ENCODE measurements around the gene SPTLC2. TPM values are rescaled to one million over a fixed set of nuclear protein-coding genes. Genes with fewer than 3 reads are reported as not detected.

Gene SPTLC2
- total RNA-seq, 1 donor from 2014 or later = 29.9 TPM

DNA sequence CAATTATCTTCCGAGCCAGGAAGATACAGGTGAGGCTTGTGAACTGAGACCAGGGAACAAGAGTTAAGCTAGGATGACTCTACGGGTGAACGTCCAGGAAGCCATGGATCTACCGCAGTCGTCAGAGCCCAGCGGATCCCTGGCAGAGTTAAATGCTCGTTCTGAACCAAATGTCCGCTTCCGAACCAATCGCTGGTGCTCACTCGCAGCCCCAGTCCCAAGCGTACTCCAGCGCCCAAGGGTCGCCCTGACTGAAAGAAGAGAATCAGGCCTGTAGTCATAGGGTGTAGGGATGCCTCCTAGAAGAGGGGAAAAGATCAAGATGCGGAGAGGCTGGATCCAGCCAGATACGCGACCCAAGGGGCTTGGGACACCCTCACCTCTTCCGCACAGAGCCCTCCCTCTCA lies 159.3 kb downstream of the SPTLC2 start:
- peaks cover 29% of the 10 kb centered on the region for H3K4me1 Mint-ChIP-seq (ENCODE audit: low read depth)
- no peaks in the 10 kb centered on the region for H3K27me3 Mint-ChIP-seq (ENCODE audit: insufficient read depth)
- H3K9me3 Mint-ChIP-seq = no peaks in the 10 kb centered on the region
- peaks cover 31% of the 10 kb centered on the region for H3K36me3 Mint-ChIP-seq (ENCODE audit: low read depth)
- intact Hi-C loops (cut with micrococcal nuclease) = loop anchor here (1.0 to 10.0 kb wide), 12 partner anchors 80 to 1304 kb away; partner anchors contain the start of genes ADCK1, ALKBH1, CIPC and GSTZ1
- peak overlapping the region; percentile 100 for H3K4me3 Mint-ChIP-seq
- no peak for DNase-seq (ENCODE audit: low spot score)
- H3K27ac Mint-ChIP-seq = peak overlapping the region; percentile 100

Other genes with a start within 250 kb of the SPTLC2 start
- 28.1 and 28.4 TPM in 2 replicates for gene TMED8, start 239.5 kb downstream of the SPTLC2 start, total RNA-seq
- gene SAMD15, start 239.3 kb downstream of the SPTLC2 start, total RNA-seq = 0.29 and 1.1 TPM in 2 replicates
- gene NOXRED1, start 193.1 kb downstream of the SPTLC2 start, total RNA-seq = 0.18 and 0.91 TPM in 2 replicates
- gene VIPAS39, start 159.0 kb downstream of the SPTLC2 start, total RNA-seq = 17.3 and 18.7 TPM in 2 replicates
- 370 and 383 TPM in 2 replicates for gene AHSA1, start 158.5 kb downstream of the SPTLC2 start, total RNA-seq
- 0.08 TPM in 1 of 2 replicates, not detected in the other for gene ISM2, start 117.8 kb downstream of the SPTLC2 start, total RNA-seq
- 16.3 and 21.9 TPM in 2 replicates for gene ALKBH1, start 91.4 kb upstream of the SPTLC2 start, total RNA-seq
- 177 and 178 TPM in 2 replicates for gene SLIRP, start 91.5 kb upstream of the SPTLC2 start, total RNA-seq
- gene SNW1, start 144.5 kb upstream of the SPTLC2 start, total RNA-seq = 112 and 118 TPM in 2 replicates
- gene ADCK1, start 183.5 kb upstream of the SPTLC2 start, total RNA-seq = 3.9 and 5.4 TPM in 2 replicates

Measured in activated T-helper 1 cell treated with anti-CD3 and anti-CD28 coated beads, Interleukin-12 subunit alpha, Interleukin-12 subunit beta, Interleukin-2, Interleukin-4 antibody, amounts not matched to agents 30 ng/mL and 10 ng/mL and 1 ng/mL, durations not matched to agents 14 hours and 24 hours and 36 hours (primary cell).